Liver (tissue), 3 donors: ENCODE results near the gene LTBP2.

ENCODE experiments used
- EGR1 ChIP-seq, 2 donors: IDR thresholded peaks; 2 replicates each; pipeline ENCODE4 v1.6.1; 2016 to 2018; ENCODE audit warnings: antibody characterized with exemption in 2 of 2, low read depth in 2 of 2
- GABPA ChIP-seq, 2 donors: IDR thresholded peaks in 1 of 2; conservative IDR thresholded peaks in 1 of 2; 2 replicates each; pipeline ENCODE4 v1.6.1; 2016; ENCODE audit warnings: antibody characterized with exemption in 2 of 2, mild to moderate bottlenecking in 1 of 2, moderate library complexity in 1 of 2
- JUND ChIP-seq, 2 donors: IDR thresholded peaks; 2 replicates each; pipeline ENCODE4 v1.6.1; 2016; ENCODE audit warnings: antibody characterized with exemption in 2 of 2
- NR2F2 ChIP-seq: IDR thresholded peaks from 2 replicates; pipeline ENCODE4 v1.6.1; 2016; ENCODE audit warnings: antibody characterized with exemption
- TAF1 ChIP-seq: conservative IDR thresholded peaks from 2 replicates; pipeline ENCODE4 v1.6.1; 2016; ENCODE audit warnings: antibody characterized with exemption, mild to moderate bottlenecking
- TF ChIP-seq, protein P1 (sequence below): fragments of 150-350 bp; IDR thresholded peaks from 2 replicates; pipeline ENCODE4 v1.5.1; 2017; ENCODE audit warnings: improper control_type of control experiment, low read depth, low read length; ENCODE audit not compliant: missing input control
- TF ChIP-seq, protein P2 (sequence below): IDR thresholded peaks from 2 replicates; pipeline ENCODE4 v1.6.1; 2016; ENCODE audit warnings: antibody characterized with exemption
- donor health status: healthy.
- donor health status: healthy.

DNA sequence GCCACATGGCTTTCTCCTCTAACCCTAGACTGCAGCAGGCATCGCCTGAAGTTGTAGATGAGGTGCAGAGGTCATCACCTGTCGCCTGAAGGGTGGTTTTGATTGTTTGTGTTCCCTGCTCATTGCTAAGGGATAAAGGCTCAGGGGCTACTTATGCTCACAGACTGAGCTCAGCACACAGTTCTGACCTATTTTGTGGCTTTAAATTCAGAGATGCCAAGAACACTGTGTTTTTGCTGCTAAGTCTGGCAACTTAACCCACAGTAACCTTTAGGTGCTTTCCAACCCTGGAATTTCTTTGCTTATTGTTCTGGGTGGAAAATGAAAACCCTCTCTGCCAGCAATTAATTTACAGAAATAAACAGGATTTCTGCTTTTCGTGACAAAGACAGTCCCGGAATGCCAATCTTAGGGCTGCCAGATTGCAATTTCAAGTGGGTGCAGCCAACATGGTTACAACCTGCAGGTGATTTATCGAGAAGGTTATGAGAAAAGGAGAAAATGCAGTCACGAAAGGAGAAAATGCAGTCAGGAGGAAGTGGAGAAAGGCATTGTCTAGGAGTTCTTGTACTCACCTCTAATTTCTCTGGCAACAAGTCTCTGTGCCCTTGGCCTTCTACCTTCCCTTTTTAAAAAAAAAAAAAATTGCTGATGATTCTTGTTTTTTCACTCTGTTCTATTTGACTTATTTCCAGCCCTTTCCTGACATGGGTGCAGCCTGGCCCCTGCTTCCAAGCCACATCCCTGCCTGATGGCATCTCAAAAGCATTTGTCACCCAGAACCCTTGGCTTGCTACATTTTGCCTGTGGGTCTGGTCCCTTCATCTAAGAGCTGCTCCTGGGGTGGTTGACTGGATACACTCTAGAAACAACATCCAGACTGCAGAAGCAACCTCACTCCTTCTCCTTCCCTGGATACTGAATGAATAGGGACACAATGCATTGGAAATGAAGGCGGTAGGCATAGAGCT is 142.2 kb downstream of the LTBP2 start:
- TF ChIP-seq, protein P1, sequence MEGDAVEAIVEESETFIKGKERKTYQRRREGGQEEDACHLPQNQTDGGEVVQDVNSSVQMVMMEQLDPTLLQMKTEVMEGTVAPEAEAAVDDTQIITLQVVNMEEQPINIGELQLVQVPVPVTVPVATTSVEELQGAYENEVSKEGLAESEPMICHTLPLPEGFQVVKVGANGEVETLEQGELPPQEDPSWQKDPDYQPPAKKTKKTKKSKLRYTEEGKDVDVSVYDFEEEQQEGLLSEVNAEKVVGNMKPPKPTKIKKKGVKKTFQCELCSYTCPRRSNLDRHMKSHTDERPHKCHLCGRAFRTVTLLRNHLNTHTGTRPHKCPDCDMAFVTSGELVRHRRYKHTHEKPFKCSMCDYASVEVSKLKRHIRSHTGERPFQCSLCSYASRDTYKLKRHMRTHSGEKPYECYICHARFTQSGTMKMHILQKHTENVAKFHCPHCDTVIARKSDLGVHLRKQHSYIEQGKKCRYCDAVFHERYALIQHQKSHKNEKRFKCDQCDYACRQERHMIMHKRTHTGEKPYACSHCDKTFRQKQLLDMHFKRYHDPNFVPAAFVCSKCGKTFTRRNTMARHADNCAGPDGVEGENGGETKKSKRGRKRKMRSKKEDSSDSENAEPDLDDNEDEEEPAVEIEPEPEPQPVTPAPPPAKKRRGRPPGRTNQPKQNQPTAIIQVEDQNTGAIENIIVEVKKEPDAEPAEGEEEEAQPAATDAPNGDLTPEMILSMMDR, result no peak
- no peak for TF ChIP-seq TAF1
- TF ChIP-seq, protein P2, sequence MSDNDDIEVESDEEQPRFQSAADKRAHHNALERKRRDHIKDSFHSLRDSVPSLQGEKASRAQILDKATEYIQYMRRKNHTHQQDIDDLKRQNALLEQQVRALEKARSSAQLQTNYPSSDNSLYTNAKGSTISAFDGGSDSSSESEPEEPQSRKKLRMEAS, result no peak
- TF ChIP-seq GABPA (IDR thresholded peaks at IDR 0.05 in 1 of 2, conservative IDR thresholded peaks at IDR 0.05 in 1 of 2), result no peak
- no peak for TF ChIP-seq NR2F2
- no peak for TF ChIP-seq JUND (IDR thresholded peaks at IDR 0.05)
- no peak for TF ChIP-seq EGR1 (IDR thresholded peaks at IDR 0.05; ENCODE audit: low read depth in 2 of 2)
